ENCODE measurements around the gene CPNE5. TPM values are rescaled to one million over a fixed set of nuclear protein-coding genes. Genes with fewer than 3 reads are reported as not detected.

Gene CPNE5
- polyA plus RNA-seq, 3 donors = 0.47 to 0.85 (median 0.82) TPM

- Histone ChIP-seq H3K27ac (ENCODE audit: low read depth in 1 of 2, low read length in 2 of 2) (no peak overlapping the region), H3K4me3 (replicated peaks in 1 of 3; ENCODE audit: low read depth in 2 of 3, low read length in 3 of 3) (no peak overlapping the region), H3K4me1 (ENCODE audit: control insufficient read depth in 1 of 2, insufficient read depth in 2 of 2, low read length in 2 of 2) (peaks cover 27 to 29% of the 10 kb centered on the region in 2 donors), H3K9ac (ENCODE audit: insufficient read depth, low read length, poor library complexity, severe bottlenecking) (no peak overlapping the region), H3K9me3 (replicated peaks in 1 of 2; ENCODE audit: control insufficient read depth in 1 of 2, insufficient read depth in 1 of 2, low read length in 2 of 2) (no peaks in the 10 kb centered on the region), H3K27me3 (ENCODE audit: control insufficient read depth in 2 of 2, insufficient read depth in 2 of 2, low read length in 2 of 2) (no peaks in the 10 kb centered on the region), H4K20me1 (ENCODE audit: insufficient read depth, low read length) (no peaks in the 10 kb centered on the region), H2AFZ (ENCODE audit: insufficient read depth, low read depth, low read length, poor library complexity, severe bottlenecking) (no peak overlapping the region), H3K4me2 (replicated peaks; ENCODE audit: extremely low read depth, low read length, poor library complexity, severe bottlenecking) (no peak overlapping the region), H3K36me3 (replicated peaks in 1 of 2; ENCODE audit: control insufficient read depth in 1 of 2, insufficient read depth in 2 of 2, low read length in 2 of 2) (peaks cover 6 to 26% of the 10 kb centered on the region in 2 donors), H3K79me2 (ENCODE audit: insufficient read depth, low read length) (peaks cover 17% of the 10 kb centered on the region)
- no peak for DNase-seq
- H3K36me3 Mint-ChIP-seq = peaks cover 48 to 53% of the 10 kb centered on the region in 2 donors
- no peak overlapping the region for H3K4me3 Mint-ChIP-seq
- H3K4me1 Mint-ChIP-seq = peaks cover 33% of the 10 kb centered on the region
- peak overlapping the region in 4 of 7 donors; percentile 3 to 50 (median 42) for H3K27ac Mint-ChIP-seq
- intact Hi-C loops (cut with micrococcal nuclease) = no loop called here
- no peak for TF ChIP-seq CTCF (IDR thresholded peaks at IDR 0.05)
- no peaks in the 10 kb centered on the region for H3K27me3 Mint-ChIP-seq (ENCODE audit: low read depth in 3 of 3)
- H3K9me3 Mint-ChIP-seq = peaks cover 10 to 13% (median 11%) of the 10 kb centered on the region in 7 donors
- WGBS (ENCODE audit: insufficient coverage) = 96% methylated on average over 5 of the region's 8 CpGs
Observed at GRCh38 chr6:36856277-36856676, 17.0 kb upstream of the CPNE5 start.

- Histone ChIP-seq H3K9me3 (replicated peaks in 1 of 2; ENCODE audit: control insufficient read depth in 1 of 2, insufficient read depth in 1 of 2, low read length in 2 of 2) (peaks cover 3 to 4% of the 10 kb centered on the region in 2 donors), H3K4me1 (ENCODE audit: control insufficient read depth in 1 of 2, insufficient read depth in 2 of 2, low read length in 2 of 2) (peaks cover 28 to 30% of the 10 kb centered on the region in 2 donors), H4K20me1 (ENCODE audit: insufficient read depth, low read length) (no peaks in the 10 kb centered on the region), H3K9ac (ENCODE audit: insufficient read depth, low read length, poor library complexity, severe bottlenecking) (no peak overlapping the region), H3K27me3 (ENCODE audit: control insufficient read depth in 2 of 2, insufficient read depth in 2 of 2, low read length in 2 of 2) (no peaks in the 10 kb centered on the region), H2AFZ (ENCODE audit: insufficient read depth, low read depth, low read length, poor library complexity, severe bottlenecking) (no peak overlapping the region), H3K36me3 (replicated peaks in 1 of 2; ENCODE audit: control insufficient read depth in 1 of 2, insufficient read depth in 2 of 2, low read length in 2 of 2) (peaks cover 6 to 21% of the 10 kb centered on the region in 2 donors), H3K79me2 (ENCODE audit: insufficient read depth, low read length) (peaks cover 17% of the 10 kb centered on the region), H3K4me2 (replicated peaks; ENCODE audit: extremely low read depth, low read length, poor library complexity, severe bottlenecking) (no peak overlapping the region), H3K4me3 (replicated peaks in 1 of 3; ENCODE audit: low read depth in 2 of 3, low read length in 3 of 3) (no peak overlapping the region), H3K27ac (ENCODE audit: low read depth in 1 of 2, low read length in 2 of 2) (no peak overlapping the region)
- H3K9me3 Mint-ChIP-seq = peaks cover 13 to 18% (median 16%) of the 10 kb centered on the region in 7 donors
- H3K27ac Mint-ChIP-seq = peak overlapping the region in 4 of 7 donors; percentile 40 to 71 (median 52)
- no peaks in the 10 kb centered on the region for H3K27me3 Mint-ChIP-seq (ENCODE audit: low read depth in 3 of 3)
- H3K4me3 Mint-ChIP-seq = no peak overlapping the region
- DNase-seq = no peak
- H3K4me1 Mint-ChIP-seq = peaks cover 34% of the 10 kb centered on the region
- intact Hi-C loops (cut with micrococcal nuclease) = no loop called here
- WGBS (ENCODE audit: insufficient coverage) = 98% methylated on average over 7 of the region's 10 CpGs
- H3K36me3 Mint-ChIP-seq = peaks cover 48 to 53% of the 10 kb centered on the region in 2 donors
- no peak for TF ChIP-seq CTCF (IDR thresholded peaks at IDR 0.05)
Observed at GRCh38 chr6:36855750-36856149, 16.5 kb upstream of the CPNE5 start.

Measured in CD14-positive monocyte (primary cell).